Measurements from ENCODE around the gene SERHL2.
"Not testable (repeated sequence)": the region's sequence is repeated elsewhere in the genome, so short reads cannot be mapped to it uniquely, and the experiment has no call there.

Gene SERHL2

DNA sequence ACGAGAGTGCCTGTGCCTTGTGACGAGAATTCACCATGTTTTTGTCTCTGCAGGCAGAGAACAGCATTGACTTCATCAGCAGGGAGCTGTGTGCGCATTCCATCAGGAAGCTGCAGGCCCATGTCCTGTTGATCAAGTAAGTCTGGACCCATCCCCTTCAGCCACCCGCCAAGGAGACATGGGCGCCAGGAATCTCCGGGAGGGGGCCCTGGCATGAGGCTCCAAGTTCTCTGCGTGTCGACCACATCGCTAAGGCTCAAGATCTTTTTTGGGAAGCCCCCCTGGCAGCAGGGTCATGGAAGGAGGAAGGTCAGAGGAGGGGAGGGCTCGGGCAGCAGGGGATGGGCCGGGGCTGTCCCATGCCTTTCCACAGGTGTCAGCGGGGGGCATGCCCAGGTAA lies 17.3 kb downstream of the SERHL2 start:
- in situ Hi-C loops (cut with MboI; ENCODE audit: low sequenced_read_pairs), result not testable (repeated sequence)

DNA sequence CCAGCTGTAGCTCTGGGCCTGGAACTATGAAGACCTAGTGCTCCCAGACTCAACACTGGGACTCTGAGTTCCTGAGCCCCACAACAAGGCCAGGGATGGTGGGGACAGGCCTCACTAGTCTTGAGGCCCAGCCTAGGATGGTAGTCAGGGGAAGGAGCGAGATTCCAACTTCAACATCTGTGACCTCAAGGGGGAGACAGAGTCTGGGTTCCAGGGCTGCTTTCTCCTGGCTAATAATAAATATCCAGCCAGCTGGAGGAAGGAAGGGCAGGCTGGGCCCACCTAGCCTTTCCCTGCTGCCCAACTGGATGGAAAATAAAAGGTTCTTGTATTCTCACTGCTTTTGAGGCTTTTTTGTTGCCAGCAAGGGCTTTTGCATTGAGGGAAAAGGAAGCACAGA lies 20.3 kb downstream of the SERHL2 start:
- in situ Hi-C loops (cut with MboI; ENCODE audit: low sequenced_read_pairs), result not testable (repeated sequence)

DNA sequence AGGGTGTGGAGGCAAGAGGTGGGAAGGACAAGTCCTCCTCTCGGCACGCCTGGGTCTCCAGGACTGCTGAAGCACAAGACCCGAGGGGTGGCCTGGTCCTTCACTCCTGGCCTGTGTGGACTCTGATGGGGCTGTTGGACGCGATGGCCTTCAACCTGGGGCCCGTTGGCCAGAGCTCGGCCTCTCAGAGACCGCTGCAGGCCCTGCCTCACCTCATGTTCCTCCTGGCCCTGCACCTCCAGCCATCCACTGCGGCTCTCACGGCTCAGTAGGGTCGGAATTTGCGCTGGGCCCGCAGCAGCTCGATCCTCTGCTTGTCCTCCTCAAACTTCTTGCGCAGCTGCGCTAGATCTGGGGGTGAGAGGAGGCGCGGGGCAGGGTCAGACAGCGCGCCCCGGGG lies 20.7 kb downstream of the SERHL2 start:
- in situ Hi-C loops (cut with MboI; ENCODE audit: low sequenced_read_pairs), result not testable (repeated sequence)

DNA sequence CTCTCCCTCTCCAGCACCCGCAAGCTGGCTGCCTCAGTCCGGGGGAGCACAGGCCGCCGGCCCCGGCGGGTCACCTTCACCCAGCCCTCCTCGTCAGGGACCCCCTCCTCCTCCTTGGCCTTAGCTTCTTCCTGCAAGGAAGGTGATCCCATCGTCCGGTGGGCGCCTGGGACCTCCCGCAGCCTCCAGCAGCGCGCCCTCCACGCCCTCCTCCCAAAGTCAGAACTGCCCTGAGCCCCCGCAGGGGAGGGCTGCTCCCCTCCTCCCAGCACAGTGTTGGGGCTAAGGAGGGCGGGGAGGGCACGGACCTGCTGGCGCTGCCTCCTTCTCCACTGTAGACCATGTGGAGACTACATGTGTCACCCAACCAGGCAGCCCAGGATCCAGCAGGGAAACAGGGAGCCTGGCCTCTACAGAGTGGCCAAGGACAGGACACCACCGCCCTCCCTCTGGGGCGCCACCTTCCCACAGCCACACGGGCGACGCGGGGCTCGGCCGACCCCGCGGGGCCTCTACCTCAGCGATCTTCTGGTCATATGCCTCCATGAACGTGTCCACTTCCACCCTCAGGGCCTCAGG lies 22.3 kb downstream of the SERHL2 start:
- in situ Hi-C loops (cut with MboI; ENCODE audit: low sequenced_read_pairs), result not testable (repeated sequence)

DNA sequence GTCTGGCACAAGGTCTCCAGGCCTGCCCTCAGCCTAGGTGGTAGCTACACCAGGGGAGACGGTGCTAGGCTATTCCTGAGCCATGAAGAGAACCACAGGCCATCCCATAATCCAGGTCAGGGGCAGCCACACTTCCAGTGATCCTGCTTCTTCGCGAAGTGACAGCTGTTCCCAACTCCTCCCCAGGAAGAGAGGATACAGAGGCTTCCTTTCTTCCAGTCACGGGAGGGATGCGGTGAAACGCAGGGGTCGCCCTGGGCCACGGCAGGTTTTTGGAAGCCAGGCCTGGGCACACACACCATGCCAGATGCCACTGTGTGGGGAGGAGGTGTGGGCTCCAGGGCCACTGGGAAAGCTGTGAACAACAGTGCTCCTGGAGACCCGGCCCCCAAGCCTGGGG lies 23.4 kb downstream of the SERHL2 start:
- in situ Hi-C loops (cut with MboI; ENCODE audit: low sequenced_read_pairs), result not testable (repeated sequence)

DNA sequence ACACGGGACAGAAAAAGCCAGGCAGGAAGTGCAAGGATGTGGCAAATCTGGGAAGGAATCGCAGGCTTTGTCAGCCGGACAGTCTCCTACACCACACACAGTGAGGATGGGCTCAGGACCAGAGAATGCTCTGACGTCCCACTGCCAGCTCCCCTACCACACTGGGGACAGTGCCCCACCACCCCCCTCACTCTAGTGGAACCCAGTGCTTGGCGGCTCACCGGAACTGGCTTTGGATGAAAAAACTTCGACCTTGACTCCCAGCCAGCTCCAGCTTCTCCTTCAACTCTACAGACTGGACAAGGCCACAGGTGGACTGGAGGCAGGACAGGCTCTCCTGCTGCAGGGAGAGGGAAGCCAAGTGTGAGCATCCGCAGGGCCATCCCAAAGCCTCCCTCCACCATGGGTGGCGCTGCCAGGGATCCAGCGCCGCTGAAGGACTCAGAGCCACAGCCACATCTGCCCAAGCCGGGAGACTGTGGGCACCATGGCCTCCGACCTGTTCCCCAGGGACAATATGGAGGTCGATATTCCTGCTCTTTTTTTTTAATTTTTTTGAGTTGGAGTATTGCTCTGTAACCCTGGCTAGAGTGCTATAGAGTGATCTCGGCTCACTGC lies 24.0 kb downstream of the SERHL2 start:
- in situ Hi-C loops (cut with MboI; ENCODE audit: low sequenced_read_pairs), result no loop called here

DNA sequence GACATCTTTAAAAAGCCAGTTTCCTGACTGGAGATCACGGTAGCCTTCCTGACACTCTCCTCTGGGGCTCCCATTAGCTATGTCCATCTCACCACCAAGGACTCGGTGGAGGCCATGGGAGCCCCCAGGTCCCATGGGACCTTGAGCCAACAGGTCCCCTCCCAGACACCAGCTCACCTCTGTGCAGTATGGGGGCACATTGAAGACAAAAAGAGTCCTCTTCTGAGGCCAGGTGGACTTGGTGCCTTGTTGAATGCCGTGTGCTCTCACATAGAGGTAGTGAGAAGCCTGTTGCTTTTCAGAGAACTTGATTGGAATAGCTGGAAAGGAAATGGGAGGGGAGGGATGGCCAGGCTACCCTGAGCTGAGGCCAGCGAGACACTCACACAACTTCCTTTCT lies 26.3 kb downstream of the SERHL2 start:
- in situ Hi-C loops (cut with MboI; ENCODE audit: low sequenced_read_pairs), result not testable (repeated sequence)

DNA sequence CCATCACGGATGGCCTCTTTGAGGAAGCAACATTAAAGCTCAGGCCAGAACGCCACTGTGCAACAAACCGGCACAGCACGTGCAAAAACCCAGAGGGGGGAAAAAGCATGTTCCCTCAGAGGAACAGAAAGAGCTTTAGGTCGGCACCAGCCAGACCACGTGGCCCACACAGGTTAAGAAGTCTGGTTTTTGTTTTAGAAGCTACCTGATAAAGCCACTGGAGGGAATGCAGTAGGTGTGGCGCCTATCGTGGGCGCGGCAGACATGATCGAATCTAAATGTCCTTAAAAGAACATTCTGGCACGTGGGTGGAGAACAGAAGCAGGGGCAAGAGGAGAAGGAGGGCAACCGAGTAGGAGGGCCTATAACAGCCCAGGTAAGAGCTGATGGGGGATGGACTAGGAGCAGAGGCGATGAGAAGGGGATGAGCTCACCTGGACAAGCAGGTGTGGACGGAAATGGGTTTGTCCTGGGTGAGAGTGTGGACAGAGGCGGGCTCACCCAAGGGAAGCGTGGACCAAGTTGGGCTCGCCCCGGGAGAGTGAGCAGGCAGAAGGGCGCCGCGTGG lies 27.5 kb downstream of the SERHL2 start:
- in situ Hi-C loops (cut with MboI; ENCODE audit: low sequenced_read_pairs), result not testable (repeated sequence)

DNA sequence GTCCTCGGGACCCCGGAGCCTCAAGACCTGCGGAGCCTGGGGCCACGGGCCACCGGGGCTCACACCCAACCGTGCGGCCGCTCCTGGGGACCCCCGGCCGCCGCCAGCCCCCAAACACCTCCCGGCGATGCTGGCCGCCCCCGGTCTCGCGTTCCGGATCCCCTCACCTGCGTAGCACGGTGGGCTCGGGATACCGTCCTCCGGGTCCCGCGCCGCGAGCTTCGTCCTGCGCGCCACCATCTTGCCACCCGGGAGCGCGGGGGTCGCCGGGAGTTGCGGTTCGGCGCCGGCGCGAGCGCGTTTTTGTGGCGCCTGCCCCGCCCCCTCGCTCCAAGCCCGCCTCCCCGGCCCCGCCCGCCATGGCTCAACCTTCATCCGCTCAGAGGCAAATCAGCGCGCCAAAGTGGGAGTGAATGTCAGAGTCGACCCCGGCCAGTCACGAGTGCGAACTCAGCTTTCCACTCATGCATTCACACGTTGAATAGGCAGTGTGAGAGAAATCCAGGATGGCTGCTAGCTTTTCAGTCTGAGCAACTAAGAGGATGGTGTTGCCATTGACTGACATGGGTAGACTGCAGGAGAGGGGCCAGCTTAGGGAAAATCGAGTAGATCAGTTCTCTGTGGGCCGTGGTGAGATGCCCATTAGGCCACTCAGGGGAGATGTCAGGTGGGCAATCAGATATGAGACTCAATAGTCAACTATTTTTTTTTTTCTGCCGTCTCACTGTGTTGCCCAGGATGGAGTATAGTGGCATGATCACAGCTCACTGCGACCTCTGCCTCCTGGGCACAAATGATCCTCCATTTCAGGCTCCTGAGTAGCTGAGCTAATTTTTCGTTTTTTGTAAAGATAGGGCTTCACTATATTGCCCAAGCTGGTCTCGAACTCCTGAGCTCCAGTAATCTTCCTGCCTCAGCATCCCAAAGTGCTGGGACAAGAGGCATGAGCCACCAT lies 28.3 kb downstream of the SERHL2 start:
- in situ Hi-C loops (cut with MboI; ENCODE audit: low sequenced_read_pairs), result no loop called here

DNA sequence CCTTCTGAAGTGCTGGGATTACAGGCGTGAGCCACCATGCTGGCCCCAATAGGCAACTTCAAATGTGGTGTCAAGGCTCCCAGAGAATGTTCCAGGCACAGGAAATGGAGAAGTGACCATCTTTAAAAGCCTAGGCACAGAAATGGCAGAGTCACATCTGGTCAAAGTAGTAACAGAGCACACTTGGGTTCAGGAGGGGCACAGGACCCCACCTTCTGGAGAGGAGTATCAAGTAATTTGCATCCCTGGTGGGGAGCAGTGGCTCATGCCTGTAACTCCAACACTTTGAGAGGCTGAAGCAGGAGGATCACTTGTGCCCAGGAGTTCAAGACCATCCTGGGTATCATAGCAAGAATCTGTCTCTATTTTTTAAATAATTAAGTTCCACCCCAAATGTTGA lies 29.2 kb downstream of the SERHL2 start:
- in situ Hi-C loops (cut with MboI; ENCODE audit: low sequenced_read_pairs), result no loop called here

DNA sequence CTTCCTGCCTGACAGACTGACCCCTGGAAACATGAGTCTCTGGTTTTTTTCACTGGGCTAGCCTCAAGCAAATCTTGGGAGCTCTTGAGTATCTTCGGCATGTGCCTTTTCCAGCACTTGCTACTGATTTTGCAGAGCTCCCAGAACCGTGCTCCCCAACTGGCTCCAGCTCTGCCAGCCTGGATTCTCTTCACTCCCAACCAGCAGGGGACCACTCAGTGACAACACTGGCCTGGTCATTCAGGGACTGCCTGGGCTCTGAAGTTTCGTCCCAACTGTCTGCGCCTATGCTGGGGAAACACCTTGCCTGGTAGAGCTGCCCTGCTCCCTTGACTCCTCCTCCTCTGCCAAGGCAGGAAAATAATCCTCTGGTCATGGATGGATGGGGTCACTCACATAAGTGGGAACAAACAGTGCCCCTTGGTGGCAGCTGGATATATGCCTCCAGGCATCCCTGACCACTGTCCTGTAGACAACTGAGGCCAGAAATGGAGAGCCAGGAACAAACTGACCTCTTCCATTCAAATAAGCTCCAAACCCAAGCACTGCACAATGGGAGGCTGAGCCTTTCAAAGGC lies 30.7 kb downstream of the SERHL2 start:
- in situ Hi-C loops (cut with MboI; ENCODE audit: low sequenced_read_pairs), result no loop called here

DNA sequence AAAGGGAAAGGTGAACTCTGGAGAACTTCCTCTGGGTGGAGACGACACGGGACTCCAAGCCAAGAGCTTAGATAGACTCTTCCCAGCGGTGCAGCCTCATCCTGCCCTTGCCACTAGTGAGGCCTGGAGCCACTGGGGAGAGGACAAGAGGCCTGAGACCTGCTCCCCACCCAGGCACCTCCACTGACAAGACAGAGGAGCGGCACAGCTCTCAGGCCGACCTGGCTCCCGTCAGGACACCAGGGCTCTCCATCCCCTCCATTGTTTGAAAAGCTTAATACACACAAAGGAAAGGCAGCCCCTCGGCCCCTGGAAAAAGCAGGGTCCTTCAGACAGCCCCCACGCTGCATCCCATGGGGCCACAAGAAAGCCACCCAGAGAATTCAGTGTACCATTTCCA lies 31.3 kb downstream of the SERHL2 start:
- in situ Hi-C loops (cut with MboI; ENCODE audit: low sequenced_read_pairs), result no loop called here

DNA sequence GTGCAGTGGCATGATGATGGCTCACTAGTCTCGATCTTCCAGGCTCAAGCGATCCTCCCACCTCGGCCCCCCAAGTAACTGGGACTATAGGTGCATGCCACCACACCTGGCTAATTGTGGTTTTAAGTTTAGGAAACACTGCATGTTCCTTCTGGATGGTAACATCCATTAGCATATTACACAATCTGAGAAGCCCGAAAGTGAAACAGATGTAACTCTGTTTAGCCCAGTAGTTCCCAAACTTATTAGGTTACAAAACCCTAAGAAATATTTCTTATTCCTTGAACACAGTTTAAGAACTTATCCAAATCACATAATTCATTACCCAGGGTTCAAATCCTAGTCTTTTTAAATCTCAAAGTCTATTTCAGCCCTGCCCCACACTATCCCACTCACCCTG lies 32.6 kb downstream of the SERHL2 start:
- in situ Hi-C loops (cut with MboI; ENCODE audit: low sequenced_read_pairs), result no loop called here

DNA sequence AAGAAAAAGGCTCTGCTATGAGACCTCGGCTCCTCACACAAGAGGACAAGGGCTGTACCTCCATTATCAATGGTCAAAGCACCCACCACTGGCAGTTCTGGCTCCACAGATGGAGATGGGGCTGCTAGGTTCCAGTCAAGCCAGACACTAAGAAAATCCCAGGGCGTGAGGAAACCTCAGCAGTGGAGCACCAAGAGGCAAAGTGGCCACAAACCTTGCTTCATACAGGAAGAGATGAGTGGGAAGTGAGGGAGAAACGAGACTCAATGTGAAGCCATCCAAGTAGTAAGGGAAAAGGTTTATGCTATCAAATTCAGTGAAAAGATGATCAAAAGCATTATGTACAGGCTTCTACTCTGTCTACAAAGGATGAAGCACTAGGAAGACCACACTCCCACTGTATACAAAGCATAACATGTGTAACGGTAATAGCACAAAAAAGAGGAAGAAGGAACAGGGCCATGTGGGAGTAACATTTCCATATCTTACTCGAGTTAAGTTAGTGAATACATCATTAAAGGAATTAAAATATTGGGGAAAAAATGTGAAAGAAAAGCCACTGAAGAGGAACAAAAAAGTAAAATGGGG lies 33.9 kb downstream of the SERHL2 start:
- in situ Hi-C loops (cut with MboI; ENCODE audit: low sequenced_read_pairs), result no loop called here

DNA sequence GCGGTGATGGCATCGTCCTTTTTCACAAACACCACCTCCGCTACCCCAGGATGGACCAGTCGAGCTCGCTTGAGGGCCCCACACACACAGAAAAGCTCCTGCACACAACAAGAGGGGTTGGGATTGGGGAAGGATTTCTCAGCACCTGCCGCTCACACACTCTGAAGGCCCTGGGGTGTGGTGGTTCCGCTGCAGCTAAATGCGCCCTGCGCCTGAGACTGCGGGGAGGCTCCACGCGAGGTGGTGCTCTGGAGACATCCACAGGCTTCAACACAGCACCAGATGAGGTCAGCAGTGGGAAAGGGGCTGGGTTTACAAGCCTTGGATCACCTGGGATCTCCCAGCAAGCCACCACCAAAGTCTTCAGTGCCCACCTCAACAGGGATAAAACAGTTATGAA lies 38.2 kb downstream of the SERHL2 start:
- in situ Hi-C loops (cut with MboI; ENCODE audit: low sequenced_read_pairs), result no loop called here

DNA sequence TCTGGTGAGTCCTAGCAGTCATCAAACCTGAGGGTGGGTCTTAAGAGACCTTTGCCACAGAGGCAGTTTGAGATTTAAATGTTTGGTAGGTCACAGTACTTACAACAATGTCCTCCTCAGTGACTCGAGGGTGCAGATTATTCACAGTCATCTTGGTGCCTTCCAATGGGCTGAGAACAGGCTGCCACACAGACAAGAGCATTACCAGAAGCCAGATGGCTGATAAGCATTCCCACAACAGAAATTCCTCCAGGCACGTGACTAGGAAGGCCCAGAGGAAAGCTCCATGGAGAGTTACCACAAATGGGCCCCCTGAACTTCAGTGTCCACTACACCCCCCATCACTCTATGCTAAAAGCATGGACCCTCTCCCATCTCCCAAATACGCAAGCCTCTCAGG lies 41.7 kb downstream of the SERHL2 start:
- in situ Hi-C loops (cut with MboI; ENCODE audit: low sequenced_read_pairs), result no loop called here

DNA sequence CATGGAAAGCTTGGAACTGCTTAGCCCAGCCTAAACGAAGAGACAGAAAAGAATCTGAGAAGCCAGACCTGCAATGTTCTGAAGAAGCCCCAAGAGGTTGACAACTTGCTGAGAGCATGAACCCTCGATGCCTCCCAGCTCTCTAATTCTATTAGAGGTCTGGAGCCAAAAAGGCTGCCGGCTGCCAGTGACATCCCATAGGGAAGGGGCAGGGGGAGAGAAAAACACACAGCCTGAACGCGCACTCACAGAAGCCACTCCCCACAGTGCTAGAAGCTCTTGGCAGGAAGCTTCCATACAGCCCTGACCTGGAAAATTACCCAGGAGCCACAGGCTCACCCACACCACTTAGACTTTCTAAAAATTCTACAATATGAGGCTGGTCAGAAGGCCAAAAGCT lies 42.6 kb downstream of the SERHL2 start:
- in situ Hi-C loops (cut with MboI; ENCODE audit: low sequenced_read_pairs), result no loop called here

DNA sequence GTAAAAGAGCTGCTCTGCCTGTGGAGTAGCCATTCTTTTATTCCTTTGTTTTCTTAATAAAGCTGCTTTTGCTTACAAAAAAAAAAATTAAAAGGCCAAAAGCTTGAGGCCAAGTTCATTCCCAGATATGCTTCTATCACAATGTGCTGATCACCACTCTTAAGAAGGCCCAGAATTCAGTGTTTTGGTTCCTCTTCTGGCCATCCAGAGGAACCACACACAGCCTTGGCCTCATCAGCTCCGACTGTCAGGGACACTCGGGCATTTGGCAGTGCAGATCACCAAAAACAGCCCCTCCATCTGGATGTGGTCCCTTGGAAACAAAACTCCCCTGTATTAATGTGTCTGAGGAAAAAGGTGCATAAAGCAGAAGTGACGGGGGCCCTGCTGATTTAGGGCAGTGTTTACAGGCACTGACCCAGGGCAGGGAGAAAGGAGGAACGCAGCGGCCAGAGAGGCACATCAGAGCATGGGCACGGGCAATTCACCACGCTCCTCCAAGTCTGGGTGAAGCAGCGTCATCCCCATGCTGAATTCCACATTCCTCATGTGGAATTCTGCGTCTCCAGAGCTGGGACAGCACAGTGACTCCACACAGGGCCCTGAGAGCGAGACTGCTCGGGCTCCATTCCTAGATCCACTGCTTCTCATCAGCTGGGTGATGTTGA lies 43.2 kb downstream of the SERHL2 start:
- in situ Hi-C loops (cut with MboI; ENCODE audit: low sequenced_read_pairs), result no loop called here

DNA sequence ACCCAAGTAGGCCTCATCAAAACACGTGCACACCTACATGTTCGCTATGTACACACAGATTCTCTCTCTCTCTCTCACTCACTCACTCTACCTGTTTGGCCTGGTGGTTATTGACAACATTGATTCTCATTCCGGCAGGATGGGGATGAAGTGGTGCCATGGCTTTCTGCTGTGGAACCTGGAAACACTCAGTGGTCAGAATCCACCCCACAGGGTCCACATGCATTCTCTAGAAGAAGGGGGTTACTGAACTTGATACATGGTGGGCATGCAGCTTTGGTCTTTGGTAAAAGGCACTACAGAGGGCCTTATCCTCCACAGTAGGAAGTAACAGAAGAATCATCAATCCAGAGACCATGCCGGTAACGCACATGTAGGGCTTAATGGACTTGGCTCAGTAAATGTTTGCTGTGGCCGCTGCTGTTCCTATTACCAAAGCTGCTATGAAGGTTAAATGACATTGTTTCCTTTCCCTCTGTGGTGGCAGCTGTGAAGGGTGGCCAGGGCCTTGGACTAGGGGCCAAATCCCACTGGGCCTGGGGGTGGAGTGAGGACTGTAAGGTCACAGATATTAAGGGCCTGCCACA lies 48.2 kb downstream of the SERHL2 start:
- in situ Hi-C loops (cut with MboI; ENCODE audit: low sequenced_read_pairs), result no loop called here

DNA sequence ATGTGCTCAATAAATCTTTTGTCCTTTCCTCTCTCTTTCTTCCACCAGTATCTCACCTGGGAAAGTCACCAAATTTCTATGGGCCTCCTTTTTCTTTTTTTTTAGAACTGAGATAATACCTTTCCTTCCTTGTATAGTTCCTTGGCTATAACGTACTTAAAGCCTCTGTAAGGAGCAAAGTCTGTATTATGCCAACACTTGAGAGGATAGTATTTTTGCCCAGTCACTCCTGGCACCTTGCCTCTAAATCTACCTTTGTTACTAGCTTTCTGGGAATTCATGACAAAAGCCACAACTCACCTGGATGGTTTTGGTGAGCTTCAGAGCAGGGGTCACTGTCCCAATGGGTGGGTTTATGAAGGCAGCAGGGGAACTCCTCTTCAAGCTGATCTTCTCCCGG lies 48.7 kb downstream of the SERHL2 start:
- in situ Hi-C loops (cut with MboI; ENCODE audit: low sequenced_read_pairs), result no loop called here
